Measurements from ENCODE around the gene MBP. TPM values are rescaled to one million over a fixed set of nuclear protein-coding genes. Genes with fewer than 3 reads are reported as not detected.

MBP gene
- total and polyA plus RNA-seq, 2 donors (not counting 3 experiments of a cell fraction or from before 2014, with no cell fraction given): 1.7 to 2.3 TPM

DNA sequence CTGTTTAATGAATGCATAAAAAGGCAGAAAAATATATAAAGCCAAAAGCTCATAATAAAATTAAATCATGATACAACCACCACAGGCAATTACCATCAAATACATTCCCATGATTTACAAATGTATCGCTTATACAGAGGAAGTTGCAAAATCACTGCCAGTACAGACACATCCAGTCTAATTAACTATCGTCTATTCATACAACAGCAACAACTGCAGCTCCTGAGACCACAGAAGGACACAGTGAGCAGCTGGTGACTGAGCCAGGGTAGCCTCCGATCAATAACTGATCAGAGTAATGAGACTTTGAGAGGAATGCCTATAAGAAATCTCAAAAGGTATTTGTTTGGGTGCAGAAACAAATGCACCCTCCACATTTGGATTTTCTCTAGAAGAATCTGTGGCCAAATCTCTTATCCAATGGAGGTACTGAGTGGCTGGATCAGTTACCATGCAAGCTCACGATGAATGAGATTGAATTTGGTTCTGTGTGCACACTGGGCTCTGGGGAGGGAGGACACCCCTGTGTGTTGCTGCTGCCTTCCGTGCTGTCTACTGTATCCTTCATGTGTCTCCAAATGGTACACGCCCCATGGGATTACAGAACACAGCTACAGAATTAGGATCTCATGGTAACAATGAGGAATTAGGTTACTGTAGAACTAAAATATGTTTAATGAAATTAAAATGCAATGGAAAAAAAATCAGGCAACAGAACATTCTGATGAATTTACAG is 119.6 kb downstream of the MBP start:
- H3K9me3 ChIP-seq (replicated peaks; ENCODE audit: control insufficient read depth, insufficient read depth, low read length): no peaks in the 10 kb centered on the region
- peaks cover 0 to 4% of the 10 kb centered on the region in 2 experiments for H3K27me3 ChIP-seq (ENCODE audit: control insufficient read depth in 2 of 2, insufficient read depth in 2 of 2, low read length in 2 of 2)
- H3K9me1 ChIP-seq (replicated peaks; ENCODE audit: control insufficient read depth, extremely low read depth, insufficient read depth, low read length): no peaks in the 10 kb centered on the region
- no peak overlapping the region for H2AFZ ChIP-seq (ENCODE audit: low read depth, low read length)
- BruUV-seq (replicated peaks): no TSS peak
- H4K20me1 ChIP-seq (replicated peaks; ENCODE audit: control insufficient read depth, extremely low read depth, insufficient read depth, low read length): no peaks in the 10 kb centered on the region
- no peak for TF ChIP-seq FOS (IDR thresholded peaks at IDR 0.05; ENCODE audit: borderline replicate concordance, insufficient read depth, low read length)
- TF ChIP-seq JUN (IDR thresholded peaks at IDR 0.05; ENCODE audit: borderline replicate concordance, insufficient read depth, insufficient read length, low read depth): no peak
- TF ChIP-seq POLR2AphosphoS5 (IDR thresholded peaks at IDR 0.05; ENCODE audit: insufficient read depth, low read depth, low read length): no peak
- TF ChIP-seq, protein P1, sequence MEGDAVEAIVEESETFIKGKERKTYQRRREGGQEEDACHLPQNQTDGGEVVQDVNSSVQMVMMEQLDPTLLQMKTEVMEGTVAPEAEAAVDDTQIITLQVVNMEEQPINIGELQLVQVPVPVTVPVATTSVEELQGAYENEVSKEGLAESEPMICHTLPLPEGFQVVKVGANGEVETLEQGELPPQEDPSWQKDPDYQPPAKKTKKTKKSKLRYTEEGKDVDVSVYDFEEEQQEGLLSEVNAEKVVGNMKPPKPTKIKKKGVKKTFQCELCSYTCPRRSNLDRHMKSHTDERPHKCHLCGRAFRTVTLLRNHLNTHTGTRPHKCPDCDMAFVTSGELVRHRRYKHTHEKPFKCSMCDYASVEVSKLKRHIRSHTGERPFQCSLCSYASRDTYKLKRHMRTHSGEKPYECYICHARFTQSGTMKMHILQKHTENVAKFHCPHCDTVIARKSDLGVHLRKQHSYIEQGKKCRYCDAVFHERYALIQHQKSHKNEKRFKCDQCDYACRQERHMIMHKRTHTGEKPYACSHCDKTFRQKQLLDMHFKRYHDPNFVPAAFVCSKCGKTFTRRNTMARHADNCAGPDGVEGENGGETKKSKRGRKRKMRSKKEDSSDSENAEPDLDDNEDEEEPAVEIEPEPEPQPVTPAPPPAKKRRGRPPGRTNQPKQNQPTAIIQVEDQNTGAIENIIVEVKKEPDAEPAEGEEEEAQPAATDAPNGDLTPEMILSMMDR (IDR thresholded peaks at IDR 0.05; ENCODE audit: extremely low read depth in 1 of 2, insufficient read depth in 1 of 2, low read depth in 1 of 2, low read length in 2 of 2): no peak
- TF ChIP-seq GATA2 (IDR thresholded peaks at IDR 0.05; ENCODE audit: insufficient read depth, insufficient read length, low read depth, low read length): no peak
- TF ChIP-seq POLR2A (IDR thresholded peaks at IDR 0.05; ENCODE audit: low read depth, low read length): no peak
- no peak for TF ChIP-seq MYC (IDR thresholded peaks at IDR 0.05; ENCODE audit: low read depth, low read length)
- TF ChIP-seq, protein P2, sequence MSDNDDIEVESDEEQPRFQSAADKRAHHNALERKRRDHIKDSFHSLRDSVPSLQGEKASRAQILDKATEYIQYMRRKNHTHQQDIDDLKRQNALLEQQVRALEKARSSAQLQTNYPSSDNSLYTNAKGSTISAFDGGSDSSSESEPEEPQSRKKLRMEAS (IDR thresholded peaks at IDR 0.05; ENCODE audit: insufficient read depth, insufficient read length): no peak
- no peak for TF ChIP-seq EZH2 (IDR thresholded peaks at IDR 0.05; ENCODE audit: borderline replicate concordance, low read depth, low read length, severe bottlenecking)
- H3K27ac ChIP-seq (ENCODE audit: insufficient read depth, low read depth, low read length): no peak overlapping the region
- FAIRE-seq: no peak
- intact Hi-C loops (cut with micrococcal nuclease) (no loop called here), dilution Hi-C loops (cut with MboI; ENCODE audit: extremely low pct_ligation_motif_present, low sequenced_read_pairs) (no loop called here)
- H3K36me3 ChIP-seq (ENCODE audit: control insufficient read depth in 2 of 2, extremely low read depth in 1 of 2, insufficient read depth in 2 of 2, low read length in 2 of 2): no peaks in the 10 kb centered on the region
- H3K9ac ChIP-seq (replicated peaks; ENCODE audit: extremely low read depth, insufficient read depth, low read length): no peak overlapping the region
- DNase-seq (ENCODE audit: low read depth, low spot score): no peak
- CTCF ChIA-PET: interaction anchor here (0.8 to 4.2 kb wide), 3 partner anchors 12 to 30 kb away, joined by 3 to 19 read pairs (median 3); no protein-coding TSS in a partner anchor
- H3K4me1 ChIP-seq (ENCODE audit: control insufficient read depth, extremely low read depth, insufficient read depth, low read length): no peaks in the 10 kb centered on the region
- H3K4me3 ChIP-seq (replicated peaks in 1 of 3; ENCODE audit: insufficient read depth in 1 of 3, low read depth in 1 of 3, low read length in 3 of 3): no peak overlapping the region
- POLR2A ChIA-PET: no interaction called here
- H3K79me2 ChIP-seq (ENCODE audit: control insufficient read depth, insufficient read depth, low read length): no peaks in the 10 kb centered on the region
- H3K4me2 ChIP-seq (ENCODE audit: insufficient read depth, low read length): no peak overlapping the region

Data from endothelial cell of umbilical vein (primary cell).